Subcutaneous adipose tissue (tissue), 4 donors: Measurements from ENCODE around the gene ELFN1. TPM values are rescaled to one million over a fixed set of nuclear protein-coding genes. Genes with fewer than 3 reads are reported as not detected.

Source experiments
- CTCF ChIP-seq: fragments of 450-650 bp; IDR thresholded peaks from one replicate; pipeline ENCODE4 v1.5.1; 2016; ENCODE audit warnings: low read depth, mild to moderate bottlenecking, control low read depth, antibody characterized with exemption, moderate library complexity
- total RNA-seq, 4 donors: library from RNA; depleted of rRNA; stranded (reverse); fragments of >200 nt; gene quantifications; one replicate each; pipeline ENCODE4 v1.1.0, GENCODE V29; 2016

The ELFN1 gene
- total RNA-seq, 4 donors from 2014 or later = 0.51 to 3.6 (median 0.85) TPM

GRCh38 chr7:1758028-1758858 is 88.2 kb downstream of the ELFN1 start:
- no peak for TF ChIP-seq CTCF

DNA sequence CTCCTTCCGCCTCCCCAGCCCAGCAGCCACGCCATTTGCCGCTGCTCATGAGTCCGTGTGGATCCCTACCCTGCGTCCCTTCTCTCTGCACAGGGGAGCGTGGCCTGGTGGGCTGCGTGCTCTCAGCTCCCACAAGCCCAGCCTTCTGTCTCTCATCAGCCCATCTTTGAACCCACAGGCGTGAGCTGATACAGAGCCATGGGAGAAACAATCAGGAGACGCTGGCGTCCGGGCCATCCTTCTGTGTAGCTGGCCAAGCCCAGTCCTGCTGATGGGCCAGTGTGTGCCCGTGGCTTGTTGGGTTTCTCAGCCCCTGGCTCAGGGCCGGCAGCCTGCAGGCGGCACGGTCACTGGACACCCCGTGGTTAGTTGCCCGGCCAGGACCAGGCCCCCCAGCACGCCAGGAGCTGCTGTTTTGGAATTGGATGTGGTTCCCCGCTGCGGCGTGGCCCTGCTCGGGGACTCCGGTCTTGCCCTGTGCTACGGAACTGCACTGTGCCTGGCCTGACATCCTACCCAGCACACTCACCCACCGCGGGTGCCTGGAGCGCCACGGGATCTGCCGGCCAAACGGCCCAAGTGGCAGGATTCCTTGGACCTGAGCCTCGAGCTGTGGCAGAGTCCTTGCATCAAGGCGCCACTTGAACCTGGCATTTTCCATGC is 88.9 kb downstream of the ELFN1 start:
- TF ChIP-seq CTCF = no peak

- TF ChIP-seq CTCF = no peak
Observed at GRCh38 chr7:1761097-1761496, 91.0 kb downstream of the ELFN1 start.

DNA sequence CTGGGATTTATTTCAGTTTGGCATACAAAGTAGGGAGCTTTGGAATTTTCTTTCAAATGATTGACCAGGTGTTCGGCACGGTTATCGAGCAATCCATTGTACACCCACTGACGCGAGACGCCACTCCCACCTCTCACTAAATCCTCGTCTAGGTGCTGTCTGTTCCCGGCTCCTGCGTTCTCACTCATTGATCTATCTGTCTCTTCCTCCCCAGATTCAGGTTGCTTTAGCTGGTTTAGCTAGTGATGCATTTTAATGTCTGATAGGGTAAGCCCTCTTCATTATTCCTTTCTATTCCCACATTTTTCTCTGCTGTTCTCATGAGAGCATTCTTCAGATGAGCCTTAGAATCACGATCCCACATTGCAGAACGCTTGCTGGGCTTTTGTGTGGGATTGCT is 91.7 kb downstream of the ELFN1 start:
- TF ChIP-seq CTCF = no peak

DNA sequence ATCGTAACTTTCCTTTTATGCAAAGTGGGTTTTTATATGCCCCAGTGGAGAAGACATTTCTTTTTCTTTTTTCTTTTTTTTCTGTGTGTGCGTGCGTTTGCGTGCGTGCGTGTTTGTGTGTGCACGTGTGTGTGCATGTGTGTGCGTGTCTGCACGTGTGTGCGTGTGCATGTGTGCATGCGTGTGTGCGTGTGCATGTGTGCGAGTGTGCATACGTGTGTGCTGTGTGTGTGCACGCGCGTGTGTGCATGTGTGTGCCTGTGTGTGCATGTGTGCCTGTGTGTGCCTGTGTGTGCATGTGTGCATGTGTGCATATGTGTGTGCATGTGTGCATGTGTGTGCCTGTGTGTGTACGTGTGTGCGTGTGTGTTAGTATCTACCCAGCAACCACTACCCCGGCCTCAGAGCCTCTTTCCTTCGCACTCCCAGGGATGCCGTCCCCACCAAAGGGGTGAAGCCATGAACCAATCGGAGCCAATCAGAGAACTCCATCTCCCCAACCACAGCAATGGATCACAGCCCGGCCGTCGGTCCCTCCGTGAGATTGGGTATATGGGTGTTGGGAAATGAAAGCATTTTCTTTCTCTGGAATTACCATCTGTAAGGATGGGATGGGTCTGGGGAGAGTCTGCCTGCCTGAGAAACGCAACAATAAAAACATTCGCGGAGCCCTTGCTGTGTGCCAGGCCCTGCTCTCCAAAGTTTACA is 92.3 kb downstream of the ELFN1 start:
- TF ChIP-seq CTCF = no peak

DNA sequence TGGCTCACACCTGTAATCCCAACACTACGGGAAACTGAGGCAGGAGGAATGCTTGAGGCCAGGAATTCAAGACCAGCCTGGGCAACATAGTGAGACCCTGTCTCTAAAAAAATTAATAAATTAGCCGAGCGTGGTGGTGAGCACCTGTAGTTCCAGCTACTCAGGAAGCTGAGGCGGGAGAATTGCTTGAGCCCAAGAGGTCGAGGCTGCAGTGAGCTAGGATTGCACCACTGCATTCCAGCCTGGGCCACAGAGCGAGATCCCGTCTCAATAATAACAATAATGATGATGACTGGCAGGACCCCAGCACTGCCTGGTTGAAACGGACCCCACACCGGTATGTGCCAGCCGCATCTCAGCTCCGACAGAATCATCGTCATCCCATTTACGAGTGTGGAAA is 93.0 kb downstream of the ELFN1 start:
- TF ChIP-seq CTCF = no peak

DNA sequence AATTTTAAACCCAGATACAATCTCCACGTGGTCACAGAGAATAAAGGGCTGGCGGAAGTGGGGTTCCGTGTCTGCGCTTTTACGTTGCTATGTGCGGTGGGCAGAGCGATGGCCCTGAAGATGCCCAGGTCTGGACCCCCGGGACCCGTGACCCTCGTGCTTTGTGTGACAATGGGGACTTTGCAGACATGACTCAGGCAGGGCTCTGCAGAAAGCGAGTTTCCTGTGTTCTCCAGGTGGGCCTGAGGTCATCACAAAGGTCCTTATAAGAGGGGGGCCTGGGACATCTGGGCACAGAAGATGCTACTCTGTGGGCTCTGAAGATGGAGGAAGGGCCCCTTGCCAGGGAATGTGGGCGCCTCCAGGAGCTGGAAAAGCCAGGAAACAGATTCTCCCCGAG is 95.3 kb downstream of the ELFN1 start:
- TF ChIP-seq CTCF = no peak
